KBM-7 (cell line): ENCODE results near the gene RAB24.
"Not testable (repeated sequence)": the region's sequence is repeated elsewhere in the genome, so short reads cannot be mapped to it uniquely, and the experiment has no call there.

Experiments used
- DNase-seq: peaks from one replicate; pipeline ENCODE4 v3.0.0-alpha.2; 2015
- in situ Hi-C: fragments of 300-500 bp; cut with MboI; formaldehyde crosslinking; loops from 2 replicates; pipeline ENCODE4 v1.14.3; 2020; ENCODE audit warnings: low sequenced_read_pairs, low pct_unique_long_range_greater_than_20kb, mixed read lengths

RAB24 gene

GRCh38 chr5:177312649-177313181 lies 9.2 kb upstream of the RAB24 start:
- peak; percentile 63 for DNase-seq
- in situ Hi-C loops: no loop called here

GRCh38 chr5:177311723-177312648 lies 8.5 kb upstream of the RAB24 start, which contains the start of gene MXD3:
Gene MXD3, minus strand, starts transcription at chr5:177311898. Its CDS starts 68 bp downstream, at chr5:177311830.
- peak; percentile 98 for DNase-seq
- in situ Hi-C loops: no loop called here

- in situ Hi-C loops: no loop called here
- DNase-seq: no peak
Observed at GRCh38 chr5:177311392-177311722, 7.8 kb upstream of the RAB24 start.

- DNase-seq: peak; percentile 84
- in situ Hi-C loops: no loop called here
Observed at GRCh38 chr5:177310757-177311391, 7.4 kb upstream of the RAB24 start.

- no peak for DNase-seq
- in situ Hi-C loops: no loop called here
Observed at GRCh38 chr5:177310332-177310731, 6.8 kb upstream of the RAB24 start.

- in situ Hi-C loops: no loop called here
- peak; percentile 83 for DNase-seq
Observed at GRCh38 chr5:177309351-177310191, 6.1 kb upstream of the RAB24 start.

- in situ Hi-C loops: no loop called here
- no peak for DNase-seq
Observed at GRCh38 chr5:177308740-177309139, 5.2 kb upstream of the RAB24 start.

- DNase-seq: no peak
- in situ Hi-C loops: no loop called here
Observed at GRCh38 chr5:177307544-177308363, 4.2 kb upstream of the RAB24 start.

GRCh38 chr5:177306674-177307543 lies 3.4 kb upstream of the RAB24 start:
- peak; percentile 71 for DNase-seq
- in situ Hi-C loops: no loop called here

- DNase-seq, in situ Hi-C loops: not testable (repeated sequence)
Observed at GRCh38 chr5:177306103-177306640, 2.7 kb upstream of the RAB24 start.

GRCh38 chr5:177304392-177305119 lies 1.0 kb upstream of the RAB24 start:
- in situ Hi-C loops: no loop called here

GRCh38 chr5:177303925-177304391 lies 439 bp upstream of the RAB24 start:
- peak; percentile 17 for DNase-seq
- in situ Hi-C loops: no loop called here

More at GRCh38 chr5:177304392-177305119, 1.0 kb upstream of the RAB24 start:
- DNase-seq: peak; percentile 31

GRCh38 chr5:177302354-177303110 lies 987 bp downstream of the RAB24 start:
- in situ Hi-C loops: no loop called here

GRCh38 chr5:177301503-177302165 lies 1.9 kb downstream of the RAB24 start:
- DNase-seq: no peak
- in situ Hi-C loops: no loop called here

More at GRCh38 chr5:177302354-177303110, 987 bp downstream of the RAB24 start:
- no peak for DNase-seq

- in situ Hi-C loops: no loop called here
- no peak for DNase-seq
Observed at GRCh38 chr5:177300951-177301350, 2.6 kb downstream of the RAB24 start.
